ENCODE data around the gene NSF.
"Not testable (repeated sequence)": the region's sequence is repeated elsewhere in the genome, so short reads cannot be mapped to it uniquely, and the experiment has no call there.

Gene NSF

DNA sequence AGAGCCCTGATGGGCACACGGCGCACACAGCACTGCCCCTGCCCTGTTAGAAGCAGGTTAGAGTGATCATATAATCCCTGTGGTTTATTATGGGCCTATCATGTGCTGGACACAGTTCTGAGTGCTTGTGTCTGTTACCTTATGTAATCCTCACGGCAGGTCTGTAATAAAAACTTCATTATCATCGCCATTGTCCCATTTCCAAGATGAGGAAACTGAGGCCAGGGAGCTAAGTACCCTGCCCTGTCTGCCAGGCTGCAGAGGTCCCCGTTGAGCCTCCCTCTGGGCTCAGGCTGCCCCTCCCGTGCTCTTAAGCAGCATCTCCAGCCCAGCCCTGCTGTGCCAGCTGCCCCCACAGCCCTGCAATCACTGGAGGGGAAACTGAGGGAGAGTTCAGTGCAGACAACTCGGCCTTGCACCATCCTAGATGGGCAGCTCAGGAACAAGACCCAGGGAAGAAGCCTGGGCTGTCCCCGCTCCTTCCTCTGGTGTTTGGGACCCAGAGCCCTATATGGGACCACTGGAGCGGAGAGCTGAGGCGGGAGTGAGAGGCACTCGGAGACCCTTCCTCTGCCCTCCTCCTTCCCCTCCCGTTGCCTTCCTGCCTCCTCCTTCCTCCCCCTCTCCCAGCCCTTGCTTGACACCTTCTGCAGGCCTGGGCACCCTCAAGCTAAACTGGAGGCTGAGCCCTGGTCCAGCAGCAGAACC lies 186.0 kb downstream of the NSF start:
- DNase-seq (ENCODE audit: low spot score), result no peak

- DNase-seq (ENCODE audit: low spot score), result no peak
Measured at GRCh38 chr17:46777943-46778915, 187.8 kb downstream of the NSF start.

DNA sequence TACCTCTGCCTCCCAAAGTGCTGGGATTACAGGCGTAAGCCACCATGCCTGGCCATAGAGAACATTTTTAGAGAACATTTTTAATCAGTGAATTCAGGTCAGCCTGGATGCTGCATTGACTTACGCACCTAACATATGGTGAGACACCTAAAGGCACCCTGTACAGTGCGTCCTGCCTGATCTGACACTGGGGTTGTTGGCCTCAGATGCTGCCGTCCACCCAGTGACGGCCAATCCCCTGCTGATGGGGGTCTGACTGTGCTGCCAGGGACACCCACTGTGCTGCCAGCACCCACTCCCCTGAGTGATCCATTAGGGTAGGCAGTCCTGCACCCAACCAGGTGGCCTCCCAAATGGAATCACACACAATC lies 189.5 kb downstream of the NSF start:
- DNase-seq (ENCODE audit: low spot score), result no peak

DNA sequence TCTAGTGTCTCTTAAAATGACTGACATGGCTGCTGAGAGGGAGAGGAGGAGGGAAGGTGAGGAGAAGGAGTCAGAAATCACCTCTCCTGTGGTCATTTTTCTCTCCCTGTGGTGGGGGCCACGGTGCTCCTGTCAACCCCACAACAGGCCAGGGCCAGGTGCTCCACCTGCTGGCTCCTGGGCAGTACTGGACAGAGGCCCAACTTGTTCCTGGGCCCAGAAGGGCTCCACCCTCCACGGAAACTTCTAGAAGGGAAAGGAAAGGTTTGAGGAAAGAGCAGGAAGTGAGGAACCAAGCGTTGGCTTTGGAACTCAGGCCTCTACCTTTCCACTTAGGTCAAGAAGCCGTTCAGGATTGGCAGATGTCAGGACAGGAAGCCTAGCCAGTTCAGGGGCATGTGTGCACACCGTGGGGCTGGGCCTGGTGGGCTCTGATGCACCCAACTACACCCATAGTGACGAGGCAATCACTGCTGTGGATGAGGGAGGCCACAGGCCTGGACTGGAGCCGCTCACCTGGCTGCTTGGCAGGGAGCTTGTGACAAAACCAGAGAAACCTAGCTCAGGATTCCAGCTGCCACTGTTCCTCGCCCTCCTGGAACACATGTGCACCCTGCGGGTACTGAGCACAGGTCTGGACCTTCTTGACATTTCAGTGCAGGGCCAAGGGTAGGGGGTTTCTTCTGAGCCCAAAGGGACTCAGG lies 191.9 kb downstream of the NSF start:
- no peak for DNase-seq (ENCODE audit: low spot score)

- DNase-seq (ENCODE audit: low spot score), result no peak
Measured at GRCh38 chr17:46783031-46783593, 192.6 kb downstream of the NSF start.

DNA sequence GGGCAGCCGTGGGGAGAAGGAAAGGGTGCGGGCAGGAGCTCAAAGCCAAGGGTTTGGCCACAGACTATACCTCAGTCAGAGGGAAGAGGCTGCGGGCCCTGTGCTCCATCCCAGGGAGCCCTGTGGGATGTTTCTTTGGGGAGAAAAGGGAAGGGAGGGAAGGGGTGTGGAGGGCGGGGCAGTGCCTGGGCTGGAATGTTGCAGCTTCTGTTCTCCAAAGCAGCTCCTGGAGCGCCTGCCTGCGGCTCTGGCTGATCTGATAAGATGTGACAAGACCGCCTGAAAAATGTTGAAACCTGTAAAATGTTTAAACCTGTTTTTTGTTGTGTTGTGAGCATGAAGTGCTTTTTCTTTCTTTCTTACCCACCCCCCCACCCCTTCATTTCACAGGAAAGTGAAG lies 195.2 kb downstream of the NSF start:
- DNase-seq (ENCODE audit: low spot score), result no peak

GRCh38 chr17:46787478-46787877 lies 197.0 kb downstream of the NSF start:
- no peak for DNase-seq (ENCODE audit: low spot score)

GRCh38 chr17:46788300-46788699 lies 197.8 kb downstream of the NSF start:
- DNase-seq (ENCODE audit: low spot score), result no peak

- no peak for DNase-seq (ENCODE audit: low spot score)
Measured at GRCh38 chr17:46788796-46789195, 198.3 kb downstream of the NSF start.

- DNase-seq (ENCODE audit: low spot score), result no peak
Measured at GRCh38 chr17:46789610-46790009, 199.1 kb downstream of the NSF start.

- no peak for DNase-seq (ENCODE audit: low spot score)
Measured at GRCh38 chr17:46790216-46790615, 199.7 kb downstream of the NSF start.

GRCh38 chr17:46791531-46791930 lies 201.1 kb downstream of the NSF start:
- DNase-seq (ENCODE audit: low spot score), result no peak

- no peak for DNase-seq (ENCODE audit: low spot score)
Measured at GRCh38 chr17:46792071-46792470, 201.6 kb downstream of the NSF start.

DNA sequence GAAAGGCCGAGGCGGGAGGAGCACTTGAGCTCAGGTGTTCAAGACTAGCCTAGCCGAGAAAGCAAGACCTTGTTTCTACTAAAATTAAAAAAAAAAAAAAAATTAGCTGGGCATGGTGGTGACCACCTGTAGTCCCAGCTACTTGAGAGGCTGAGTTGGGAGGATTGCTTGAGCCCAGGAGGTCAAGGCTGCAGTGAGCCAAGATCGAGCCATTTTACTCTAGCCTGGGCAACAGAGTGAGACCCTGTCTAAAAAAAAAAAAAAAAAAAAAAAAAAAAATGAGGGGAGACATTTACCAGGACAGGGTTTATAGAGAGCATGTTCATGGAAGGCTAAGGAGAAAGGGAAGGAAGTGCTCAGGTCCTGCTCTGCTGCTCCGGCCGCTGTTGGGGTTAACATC lies 202.6 kb downstream of the NSF start:
- DNase-seq (ENCODE audit: low spot score), result not testable (repeated sequence)

- DNase-seq (ENCODE audit: low spot score), result no peak
Measured at GRCh38 chr17:46793541-46793940, 203.1 kb downstream of the NSF start.

GRCh38 chr17:46794318-46794717 lies 203.8 kb downstream of the NSF start:
- no peak for DNase-seq (ENCODE audit: low spot score)

- DNase-seq (ENCODE audit: low spot score), result no peak
Measured at GRCh38 chr17:46795379-46795952, 205.0 kb downstream of the NSF start.

GRCh38 chr17:46796084-46796483 lies 205.6 kb downstream of the NSF start:
- no peak for DNase-seq (ENCODE audit: low spot score)

- no peak for DNase-seq (ENCODE audit: low spot score)
Measured at GRCh38 chr17:46796524-46796923, 206.1 kb downstream of the NSF start.

GRCh38 chr17:46796956-46797530 lies 206.6 kb downstream of the NSF start:
- no peak for DNase-seq (ENCODE audit: low spot score)

- no peak for DNase-seq (ENCODE audit: low spot score)
Measured at GRCh38 chr17:46800573-46800972, 210.1 kb downstream of the NSF start.

DNA sequence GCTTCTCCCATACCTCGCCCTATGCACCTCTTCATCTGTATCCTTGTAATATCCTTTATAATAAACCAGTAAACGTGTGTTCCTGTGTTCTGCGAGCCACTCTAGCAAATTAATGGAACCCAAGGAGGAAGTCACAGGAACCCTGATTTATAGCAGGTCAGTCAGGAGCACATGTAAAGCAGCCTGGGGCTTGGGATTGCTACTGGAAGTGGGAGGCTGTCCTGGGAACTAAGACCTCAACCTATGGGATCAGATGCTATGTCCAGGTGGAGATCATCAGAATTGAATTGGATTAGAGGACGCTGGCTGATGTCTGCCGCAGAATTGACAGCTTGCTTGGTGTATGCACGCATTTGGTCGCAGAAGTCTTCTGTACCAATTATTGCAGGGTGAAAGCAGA lies 212.3 kb downstream of the NSF start:
- no peak for DNase-seq (ENCODE audit: low spot score)
